ENCODE data around the gene GIT1.

DNA sequence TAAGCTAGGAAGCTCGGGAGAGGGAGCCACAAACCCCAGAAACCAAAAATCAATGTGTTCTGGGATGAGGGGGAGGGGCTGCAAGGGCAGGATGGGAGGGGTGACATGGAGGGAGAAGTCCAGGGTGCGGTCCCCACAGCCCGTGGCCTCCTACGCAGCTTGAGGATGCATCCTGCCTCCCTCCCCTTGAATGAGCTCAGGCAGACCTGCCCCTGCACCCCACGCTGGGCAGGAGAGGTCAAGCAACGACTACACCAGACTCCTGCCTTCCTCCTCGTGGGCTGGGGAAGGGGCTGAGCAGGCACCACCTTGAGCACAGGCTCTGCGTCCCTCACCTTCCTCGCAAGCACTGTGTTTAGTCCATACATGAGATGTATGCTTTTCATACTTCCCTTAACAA is 7.4 kb upstream of the GIT1 start:
- TF ChIP-seq POLR2A (IDR thresholded peaks at IDR 0.05) = no peak
- TF ChIP-seq, protein P1, sequence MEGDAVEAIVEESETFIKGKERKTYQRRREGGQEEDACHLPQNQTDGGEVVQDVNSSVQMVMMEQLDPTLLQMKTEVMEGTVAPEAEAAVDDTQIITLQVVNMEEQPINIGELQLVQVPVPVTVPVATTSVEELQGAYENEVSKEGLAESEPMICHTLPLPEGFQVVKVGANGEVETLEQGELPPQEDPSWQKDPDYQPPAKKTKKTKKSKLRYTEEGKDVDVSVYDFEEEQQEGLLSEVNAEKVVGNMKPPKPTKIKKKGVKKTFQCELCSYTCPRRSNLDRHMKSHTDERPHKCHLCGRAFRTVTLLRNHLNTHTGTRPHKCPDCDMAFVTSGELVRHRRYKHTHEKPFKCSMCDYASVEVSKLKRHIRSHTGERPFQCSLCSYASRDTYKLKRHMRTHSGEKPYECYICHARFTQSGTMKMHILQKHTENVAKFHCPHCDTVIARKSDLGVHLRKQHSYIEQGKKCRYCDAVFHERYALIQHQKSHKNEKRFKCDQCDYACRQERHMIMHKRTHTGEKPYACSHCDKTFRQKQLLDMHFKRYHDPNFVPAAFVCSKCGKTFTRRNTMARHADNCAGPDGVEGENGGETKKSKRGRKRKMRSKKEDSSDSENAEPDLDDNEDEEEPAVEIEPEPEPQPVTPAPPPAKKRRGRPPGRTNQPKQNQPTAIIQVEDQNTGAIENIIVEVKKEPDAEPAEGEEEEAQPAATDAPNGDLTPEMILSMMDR (IDR thresholded peaks at IDR 0.05) = no peak
- no peak for TF ChIP-seq POLR2AphosphoS5 (IDR thresholded peaks at IDR 0.05; ENCODE audit: insufficient read depth in 1 of 2, low read depth in 1 of 2)

All from vagina (tissue), 2 donors.